GM12865 (cell line): ENCODE results near the gene WIPF1.

ENCODE experiments used
- DNase-seq: peaks from one replicate; pipeline ENCODE4 v3.0.0; 2010; ENCODE audit warnings: low read depth
- H3K4me3 ChIP-seq: 2 replicates; pipeline ENCODE4 v1.5.1; 2011; ENCODE audit warnings: mild to moderate bottlenecking, low read depth, low read length, control low read depth
- CTCF ChIP-seq: IDR thresholded peaks from 2 replicates; pipeline ENCODE4 v1.5.1; 2011; ENCODE audit warnings: low read length, control low read depth, low read depth, inconsistent platforms; ENCODE audit not compliant: insufficient read depth; ENCODE audit errors: missing control alignments

The WIPF1 gene

GRCh38 chr2:174612970-174613369, 15.4 kb upstream of the WIPF1 start:
- TF ChIP-seq CTCF: no peak
- DNase-seq: no peak
- H3K4me3 ChIP-seq: no peak overlapping the region

DNA sequence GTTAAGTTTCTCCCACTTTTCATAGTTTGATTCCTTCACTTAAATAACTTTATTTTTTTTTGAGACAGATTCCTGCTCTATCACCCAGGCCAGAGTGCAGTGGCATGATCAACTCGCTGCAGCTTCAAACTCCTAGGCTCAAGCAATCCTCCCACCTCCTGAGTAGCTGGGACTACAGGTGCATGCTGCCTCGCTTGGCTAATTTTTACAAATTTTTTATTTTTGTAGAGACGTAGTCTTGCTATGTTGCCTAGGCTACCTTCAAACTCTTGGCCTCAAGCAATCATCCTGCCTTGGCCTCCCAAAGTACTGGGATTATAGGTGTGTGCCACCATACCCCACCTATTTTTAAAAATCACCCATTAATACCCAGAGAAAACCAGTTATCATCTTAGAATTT, 14.2 kb upstream of the WIPF1 start:
- DNase-seq: no peak
- H3K4me3 ChIP-seq: no peak overlapping the region
- no peak for TF ChIP-seq CTCF

- TF ChIP-seq CTCF: no peak
Measured at GRCh38 chr2:174611006-174611405, 13.4 kb upstream of the WIPF1 start.

GRCh38 chr2:174610243-174610995, 12.8 kb upstream of the WIPF1 start:
- DNase-seq: peak; percentile 69
- no peak for TF ChIP-seq CTCF
- peak overlapping the region; percentile 19; the same call in 1 of the 2 replicates for H3K4me3 ChIP-seq

More at GRCh38 chr2:174611006-174611405, 13.4 kb upstream of the WIPF1 start:
- DNase-seq: no peak
- peak overlapping the region; percentile 19; the same call in 1 of the 2 replicates for H3K4me3 ChIP-seq

GRCh38 chr2:174609261-174609660, 11.7 kb upstream of the WIPF1 start:
- no peak for DNase-seq
- 0 out of 2 replicates have a peak overlapping the region, but pooled peaks have one; percentile 3 for H3K4me3 ChIP-seq
- no peak for TF ChIP-seq CTCF

- no peak overlapping the region; the same call in 1 of the 2 replicates for H3K4me3 ChIP-seq
- DNase-seq: peak; percentile 81
- TF ChIP-seq CTCF: no peak
Measured at GRCh38 chr2:174608866-174609214, 11.2 kb upstream of the WIPF1 start.
